CD4-positive, alpha-beta T cell treated with Interferon gamma for 1 hour (primary cell): ENCODE results near the gene MSL1.
A peak's percentile ranks its signal among the peaks of the same experiment; 100 is the strongest.

Experiments used
- DNase-seq: peaks from one replicate; pipeline ENCODE4 v3.0.0-alpha.2; 2020

MSL1 gene

GRCh38 chr17:40091691-40092397 lies 29.9 kb upstream of the MSL1 start:
- no peak for DNase-seq

DNA sequence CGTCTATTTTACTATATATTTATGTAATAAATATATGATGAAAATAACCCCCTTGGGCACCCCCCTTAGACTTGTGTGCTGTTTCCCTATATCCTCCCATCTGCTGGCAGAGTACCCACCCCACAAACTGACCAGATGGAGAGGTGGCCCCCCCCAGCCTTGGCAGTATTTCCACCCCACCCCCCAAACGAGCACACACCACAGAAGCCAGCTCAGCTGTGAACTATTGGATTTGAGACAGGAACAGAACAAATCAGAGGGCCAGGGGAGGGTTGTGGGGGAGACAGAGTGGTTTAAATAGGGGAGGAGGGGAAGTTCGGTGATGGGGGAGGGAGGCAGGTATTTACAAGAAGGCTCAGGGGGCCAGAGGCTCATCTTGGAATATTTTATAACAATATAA lies 29.2 kb upstream of the MSL1 start:
- DNase-seq, result no peak

DNA sequence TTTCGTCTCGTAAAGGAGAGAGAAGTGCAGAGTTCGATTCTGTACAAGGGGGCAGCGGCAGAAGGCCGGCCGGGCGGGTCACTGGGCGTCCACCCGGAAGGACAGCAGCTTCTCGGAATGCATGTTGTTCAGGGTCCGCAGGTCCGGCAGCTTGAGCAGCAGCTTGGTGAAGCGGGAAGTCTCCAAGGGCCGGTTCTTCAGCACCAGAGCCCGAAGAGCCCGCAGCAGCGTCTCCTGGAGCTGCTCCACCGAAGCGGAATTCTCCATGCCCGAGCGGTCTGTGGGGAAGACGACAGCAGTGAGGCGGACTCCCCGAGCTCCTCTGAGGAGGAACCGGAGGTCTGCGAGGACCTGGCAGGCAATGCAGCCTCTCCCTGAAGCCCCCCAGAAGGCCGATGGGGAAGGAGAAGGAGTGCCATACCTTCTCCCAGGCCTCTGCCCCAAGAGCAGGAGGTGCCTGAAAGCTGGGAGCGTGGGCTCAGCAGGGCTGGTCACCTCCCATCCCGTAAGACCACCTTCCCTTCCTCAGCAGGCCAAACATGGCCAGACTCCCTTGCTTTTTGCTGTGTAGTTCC lies 28.7 kb upstream of the MSL1 start:
- no peak for DNase-seq

- no peak for DNase-seq
Measured at GRCh38 chr17:40093580-40094201, 28.1 kb upstream of the MSL1 start.

GRCh38 chr17:40094874-40095273 lies 26.9 kb upstream of the MSL1 start:
- no peak for DNase-seq

- no peak for DNase-seq
Measured at GRCh38 chr17:40095351-40095943, 26.3 kb upstream of the MSL1 start.

DNA sequence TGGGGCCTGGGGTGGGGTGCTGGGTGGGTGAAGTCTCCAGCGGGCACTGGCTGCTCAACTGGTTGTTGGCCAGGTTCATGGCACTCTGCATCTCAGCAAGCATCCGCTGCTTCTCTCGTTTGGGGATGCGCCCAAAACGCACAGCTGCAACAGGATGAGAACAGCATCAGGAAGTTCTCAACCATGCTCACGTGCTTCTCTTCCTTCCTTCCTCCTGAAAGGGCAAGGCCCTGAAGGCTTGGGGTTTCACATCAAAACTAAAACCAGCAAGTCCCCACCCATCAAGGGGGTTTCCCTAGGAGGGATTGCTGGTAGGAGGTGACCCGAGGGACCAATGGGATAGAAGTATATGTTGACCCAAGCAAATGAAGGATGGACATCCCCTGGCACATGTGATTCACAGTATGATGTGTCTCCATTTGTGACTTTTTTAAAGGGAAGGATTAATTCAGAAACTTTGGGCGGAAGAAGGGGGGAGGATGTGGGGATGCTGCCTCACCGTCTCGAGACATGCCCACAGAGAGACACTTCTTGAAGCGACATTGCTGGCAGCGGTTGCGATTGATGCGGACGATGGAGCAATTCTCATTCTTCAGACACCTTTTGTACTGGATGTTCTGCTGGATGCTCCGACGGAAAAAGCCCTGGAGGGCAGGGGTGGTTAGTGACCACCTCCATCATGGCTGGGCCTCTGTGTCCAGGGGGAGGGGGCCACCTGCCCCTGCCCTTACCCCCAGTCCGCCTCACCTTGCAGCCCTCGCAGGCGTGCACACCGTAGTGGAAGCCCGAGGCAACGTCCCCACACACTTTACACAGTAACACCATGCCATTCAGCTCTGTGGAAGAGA lies 25.6 kb upstream of the MSL1 start:
- peak; percentile 94 for DNase-seq

DNA sequence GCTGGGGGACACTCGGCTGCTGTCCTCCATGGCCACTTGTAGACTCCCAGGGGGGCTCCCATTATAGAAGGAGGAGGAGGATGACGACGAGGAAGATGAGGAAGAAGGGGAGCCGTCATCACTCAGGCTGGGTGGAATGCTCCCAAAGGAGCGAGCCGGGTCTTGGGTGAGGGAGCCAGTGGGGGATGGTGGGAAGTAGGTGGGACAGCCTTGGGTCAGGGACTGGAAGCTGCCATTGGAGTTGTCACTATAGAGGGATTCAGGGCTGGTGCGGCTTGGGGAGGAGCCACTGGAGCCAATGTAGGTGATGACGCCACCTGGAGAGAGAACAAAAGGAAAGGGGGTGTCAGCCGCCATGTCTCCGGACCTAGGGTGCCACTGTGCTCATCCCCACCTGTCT lies 24.7 kb upstream of the MSL1 start:
- no peak for DNase-seq

- peak; percentile 43 for DNase-seq
Measured at GRCh38 chr17:40097931-40098845, 23.6 kb upstream of the MSL1 start.

GRCh38 chr17:40098846-40099618 lies 22.7 kb upstream of the MSL1 start:
- DNase-seq, result peak; percentile 99

DNA sequence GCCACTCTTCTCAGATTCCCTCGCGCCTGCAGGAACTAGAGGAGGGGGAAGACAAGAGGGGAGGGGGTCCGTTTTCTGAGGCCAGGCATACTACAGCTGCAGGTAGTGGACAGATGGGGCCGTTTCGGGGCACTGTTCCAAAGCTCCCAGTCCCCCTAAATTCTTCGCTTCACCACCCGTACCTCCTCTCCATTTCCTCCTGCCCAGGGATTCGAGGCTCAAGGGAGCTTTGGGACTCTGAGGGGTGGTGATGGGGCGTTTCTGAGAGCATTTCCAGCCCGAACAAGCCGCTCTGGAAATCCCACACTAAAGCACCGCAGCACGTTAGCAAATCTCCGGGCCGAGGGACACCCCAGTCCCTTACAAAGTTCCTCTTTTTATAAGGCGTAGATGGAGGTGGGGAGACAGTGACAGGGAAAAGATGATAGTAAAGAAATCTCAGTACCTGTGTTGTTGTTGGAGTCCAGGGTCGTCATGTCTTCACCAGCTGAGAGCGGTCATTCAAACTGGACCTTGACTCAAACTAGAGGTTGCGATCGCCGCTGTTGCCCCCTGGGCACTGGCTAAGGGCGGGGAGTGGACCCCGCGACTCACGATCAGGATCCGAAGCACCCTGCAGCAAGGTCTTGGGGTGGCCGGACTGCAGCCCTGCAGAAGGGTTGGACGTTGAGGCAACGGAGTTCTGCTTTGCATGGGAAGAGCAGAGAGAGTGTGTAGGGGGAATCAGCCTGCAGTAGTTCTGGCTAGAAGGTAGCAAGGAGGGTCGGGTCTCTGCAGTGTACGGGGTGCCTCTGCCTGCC lies 22.0 kb upstream of the MSL1 start:
- peak; percentile 53 for DNase-seq

GRCh38 chr17:40100419-40100668 lies 21.4 kb upstream of the MSL1 start, which contains the start of gene NR1D1:
Gene NR1D1 (minus strand): TSS chr17:40100589. CDS start chr17:40100094, 495 bp downstream.
- no peak for DNase-seq

DNA sequence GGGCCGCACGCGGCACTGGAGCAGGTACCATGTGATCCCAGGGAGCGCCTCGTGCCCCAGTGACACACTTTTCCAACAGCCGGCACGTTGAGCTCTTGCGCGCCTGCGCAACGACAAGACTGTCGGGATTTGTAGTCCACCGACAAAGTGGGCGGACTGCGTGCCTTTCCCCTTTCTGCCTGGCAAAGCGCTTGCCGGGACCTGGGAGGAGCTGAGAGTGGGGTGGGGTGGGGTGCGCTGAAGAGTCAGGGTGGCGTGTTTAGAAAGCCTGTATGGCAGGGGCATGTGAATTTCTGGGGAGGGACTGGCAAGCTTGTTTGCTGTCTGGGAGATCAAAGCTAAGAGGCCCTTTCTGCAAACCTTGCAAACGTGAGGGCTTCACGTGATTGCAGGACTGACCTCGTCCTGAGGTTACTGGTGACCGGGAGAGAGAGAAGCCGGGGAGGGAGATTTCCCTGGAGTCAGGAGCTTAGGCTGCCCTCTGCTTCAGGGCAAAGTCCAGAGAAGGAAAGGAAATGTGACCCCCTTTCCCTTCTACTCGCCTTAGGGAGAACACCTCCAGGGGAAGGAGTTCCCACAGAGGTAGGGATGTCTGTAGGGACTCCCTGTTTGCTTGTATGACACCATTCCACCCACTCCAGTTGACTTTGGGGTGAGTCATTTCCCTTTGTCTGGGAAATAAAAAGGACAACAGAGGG lies 21.0 kb upstream of the MSL1 start:
- peak; percentile 92 for DNase-seq

DNA sequence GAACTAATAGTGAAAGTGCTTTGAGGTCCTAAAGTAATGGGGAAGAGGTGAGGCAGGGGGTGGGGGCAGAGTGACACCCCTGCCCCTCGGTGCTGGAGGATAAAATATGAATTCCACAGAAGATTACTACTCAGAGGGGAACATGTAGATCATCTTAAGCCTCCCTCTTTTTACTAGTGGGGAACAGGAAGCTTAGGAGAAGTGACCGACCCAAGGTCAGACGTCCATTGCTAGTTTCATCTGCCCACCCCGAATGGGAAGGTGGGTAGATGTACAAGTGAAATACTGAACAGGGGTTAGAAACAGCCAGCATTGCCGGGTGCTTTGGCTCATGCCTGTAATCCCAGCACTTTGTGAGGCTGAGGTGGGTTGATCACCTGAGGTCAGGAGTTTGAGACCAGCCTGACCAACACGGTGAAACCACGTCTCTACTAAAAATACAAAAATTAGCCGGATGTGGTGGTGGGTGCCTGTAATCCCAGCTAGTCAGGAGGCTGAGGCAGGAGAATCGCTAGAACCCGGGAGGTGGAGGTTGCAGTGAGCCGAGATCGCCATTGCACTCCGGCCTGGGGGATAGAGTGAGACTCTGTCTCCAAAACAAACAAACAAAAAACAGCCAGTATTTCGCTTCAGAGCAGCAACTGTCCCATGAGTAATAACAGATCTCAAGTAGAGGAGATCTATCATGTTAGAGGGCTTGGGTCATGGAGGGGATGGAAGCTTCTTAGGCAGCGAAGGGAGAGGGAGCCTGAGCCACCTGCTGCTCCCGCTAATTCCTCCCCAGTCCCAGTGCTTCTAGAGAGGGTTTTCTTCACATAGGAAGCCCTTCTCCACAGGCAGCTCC lies 20.2 kb upstream of the MSL1 start:
- no peak for DNase-seq

- DNase-seq, result no peak
Measured at GRCh38 chr17:40103071-40103661, 18.6 kb upstream of the MSL1 start.

GRCh38 chr17:40103688-40104087 lies 18.1 kb upstream of the MSL1 start:
- DNase-seq, result no peak

DNA sequence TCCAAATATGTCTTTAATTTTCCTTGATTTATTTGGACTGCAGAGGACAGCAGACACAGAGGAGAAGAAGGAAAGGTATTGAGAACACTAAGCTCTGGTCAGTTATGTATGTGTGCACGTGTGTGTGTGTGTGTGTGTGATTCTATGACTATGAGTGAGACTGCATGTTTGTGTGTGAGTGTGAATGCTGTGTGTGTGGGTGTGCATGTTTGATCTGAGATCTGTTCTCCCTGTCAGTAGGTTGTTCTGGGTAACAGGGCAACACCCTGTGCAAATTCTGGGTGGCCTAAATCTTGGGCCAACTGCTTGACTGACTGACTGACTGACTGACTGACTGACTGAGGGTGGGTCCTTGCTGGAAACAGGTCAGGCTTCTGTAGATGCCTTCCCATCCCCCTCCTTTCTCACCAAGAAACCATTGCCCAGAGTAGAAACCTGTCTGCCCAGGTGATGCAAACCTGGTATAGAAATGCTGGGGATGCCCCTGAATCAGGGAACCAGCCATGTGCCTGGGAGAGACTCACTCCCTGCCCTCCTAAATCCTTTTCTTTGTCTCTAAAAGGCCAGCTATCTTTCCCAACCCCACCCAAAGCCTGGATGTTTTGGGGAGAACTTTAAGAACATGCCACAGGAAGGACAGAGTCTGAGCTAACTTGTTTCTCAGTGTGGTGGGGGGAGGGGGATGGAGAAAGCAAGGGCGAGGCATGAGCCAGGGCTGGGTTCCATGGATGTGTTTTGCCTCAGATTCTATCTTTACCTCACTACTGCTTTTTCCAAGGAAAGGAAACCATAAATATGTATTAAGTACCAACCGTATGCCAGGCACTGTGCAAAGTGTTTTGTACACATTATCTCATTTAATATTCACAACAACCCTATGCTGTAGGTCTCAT lies 16.9 kb upstream of the MSL1 start:
- DNase-seq, result no peak
